GM18861 (cell line): ENCODE measurements around the gene STARD7.

ENCODE experiments used
- ATAC-seq: cut with Tn5 transposase; IDR thresholded peaks from one replicate; pipeline ENCODE4 v1.9.1; 2021; ENCODE audit not compliant: unreplicated experiment

Gene STARD7

GRCh38 chr2:96137321-96138178 lies 71.1 kb downstream of the STARD7 start:
- no peak for ATAC-seq

DNA sequence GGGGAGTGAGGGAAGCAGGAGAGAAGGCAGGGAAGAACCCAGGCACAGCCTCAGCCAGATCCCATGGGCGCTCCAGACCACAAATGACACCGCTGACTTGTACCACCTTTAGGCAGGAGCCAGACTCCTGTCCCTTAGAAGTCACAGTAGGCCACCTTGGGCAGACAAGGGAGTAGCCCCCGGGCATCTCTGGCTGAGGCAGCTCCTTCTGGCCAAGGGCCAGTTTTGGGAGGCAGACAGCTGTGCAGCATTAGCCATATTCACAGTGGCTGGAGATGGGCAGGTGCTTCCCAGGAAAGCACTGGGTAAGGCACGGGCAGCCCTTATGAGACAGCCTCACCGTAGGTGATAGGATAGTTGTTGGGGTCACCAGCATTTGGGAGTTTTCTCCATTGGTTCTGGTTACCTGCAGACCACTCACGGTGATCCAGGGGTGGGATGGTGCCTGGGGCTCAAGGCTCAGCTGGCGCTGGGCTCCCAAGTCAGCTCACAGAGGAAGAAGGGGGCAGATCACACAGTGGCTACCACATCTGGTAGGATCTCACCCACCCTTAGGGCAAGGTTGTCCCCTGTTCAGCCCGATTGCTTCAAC lies 72.4 kb downstream of the STARD7 start:
- ATAC-seq = no peak

- ATAC-seq = no peak
These were observed 73.0 kb downstream of the STARD7 start for GRCh38 chr2:96135621-96136020.

GRCh38 chr2:96135171-96135570 lies 73.5 kb downstream of the STARD7 start:
- ATAC-seq = no peak
